Progenitor cell of endocrine pancreas (in vitro differentiated cells): ENCODE results near the gene SCLT1. TPM values are rescaled to one million over a fixed set of nuclear protein-coding genes. Genes with fewer than 3 reads are reported as not detected.
"Not testable (repeated sequence)": the region's sequence is repeated elsewhere in the genome, so short reads cannot be mapped to it uniquely, and the experiment has no call there.

Source experiments
- DNase-seq: peaks from one replicate; pipeline ENCODE4 v3.0.0; 2021; ENCODE audit warnings: low spot score; ENCODE audit not compliant: unreplicated experiment
- H3K27ac Mint-ChIP-seq: 2 replicates; pipeline ENCODE4 v1.8.0; 2021; ENCODE audit warnings: mild to moderate bottlenecking, moderate library complexity, mixed read lengths
- H3K27me3 Mint-ChIP-seq: 2 replicates; pipeline ENCODE4 v1.8.0; 2021; ENCODE audit warnings: mixed read lengths
- H3K36me3 Mint-ChIP-seq: 2 replicates; pipeline ENCODE4 v1.8.0; 2022; ENCODE audit warnings: mixed read lengths; ENCODE audit not compliant: insufficient read depth
- H3K4me1 Mint-ChIP-seq: 2 replicates; pipeline ENCODE4 v1.8.0; 2021; ENCODE audit warnings: low read depth, mixed read lengths
- H3K4me3 Mint-ChIP-seq: 2 replicates; pipeline ENCODE4 v1.8.0; 2021; ENCODE audit warnings: low read depth, mild to moderate bottlenecking, moderate library complexity, mixed read lengths
- H3K9me3 Mint-ChIP-seq: 2 replicates; pipeline ENCODE4 v1.8.0; 2021; ENCODE audit warnings: low read depth, mixed read lengths
- CTCF ChIP-seq: fragments of 200-600 bp; sonication (generic); IDR thresholded peaks from one replicate; pipeline ENCODE4 v1.5.0; 2021; ENCODE audit warnings: antibody characterized with exemption, mild to moderate bottlenecking; ENCODE audit not compliant: unreplicated experiment
- total RNA-seq: library from RNA; stranded (reverse); gene quantifications from 2 replicates; pipeline ENCODE4 v1.2.1, GENCODE V29; 2021

SCLT1 gene
- total RNA-seq, 1 donor from 2014 or later, result 16.1 TPM

DNA sequence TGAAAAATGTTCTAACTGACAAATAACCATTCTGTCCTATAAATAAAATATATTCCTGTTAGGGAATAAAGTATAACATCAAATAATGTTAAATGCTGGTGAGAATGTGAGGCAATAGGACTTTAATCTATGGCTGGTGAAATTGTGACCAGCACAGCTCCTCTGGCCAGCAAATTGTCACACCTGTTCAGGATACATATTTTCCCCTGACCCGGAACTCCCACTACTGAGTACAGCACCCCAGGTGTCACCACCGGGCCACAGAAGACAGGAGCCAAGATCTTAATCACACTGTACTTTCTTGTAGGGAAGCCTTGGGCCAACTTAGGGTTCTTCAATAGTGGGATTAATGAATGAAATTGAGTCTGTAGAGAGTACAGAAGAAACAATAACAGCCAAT is 35.8 kb upstream of the SCLT1 start:
- Mint-ChIP-seq H3K9me3 (peaks cover 5% of the 10 kb centered on the region), H3K4me3 (no peak overlapping the region), H3K27me3 (no peaks in the 10 kb centered on the region), H3K4me1 (no peaks in the 10 kb centered on the region), H3K36me3 (no peaks in the 10 kb centered on the region), H3K27ac (no peak overlapping the region)
- no peak for TF ChIP-seq CTCF
- no peak for DNase-seq

DNA sequence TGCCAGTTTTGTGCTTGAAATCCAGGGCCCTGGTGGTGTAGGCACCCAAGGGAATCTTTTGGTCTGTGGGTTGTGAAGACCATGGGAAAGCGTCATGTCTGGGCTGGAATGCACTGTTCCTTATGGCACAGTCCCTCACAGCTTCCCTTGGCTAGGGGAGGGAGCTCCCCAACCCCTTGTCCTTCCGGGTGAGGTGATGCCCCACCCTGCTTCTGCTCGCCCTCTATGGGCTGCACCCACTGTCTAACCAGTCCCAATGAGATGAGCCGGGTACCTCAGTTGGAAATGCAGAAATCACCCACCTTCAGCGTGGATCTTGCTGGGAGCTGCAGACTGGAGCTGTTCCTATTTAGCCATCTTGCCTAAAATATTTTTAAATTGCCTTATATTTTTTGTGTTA is 33.3 kb upstream of the SCLT1 start:
- not testable (repeated sequence) for H3K4me3 Mint-ChIP-seq, H3K4me1 Mint-ChIP-seq, DNase-seq, H3K36me3 Mint-ChIP-seq, H3K27ac Mint-ChIP-seq, H3K27me3 Mint-ChIP-seq
- H3K9me3 Mint-ChIP-seq, result peaks cover 12% of the 10 kb centered on the region

GRCh38 chr4:129117705-129118104 is 24.4 kb upstream of the SCLT1 start:
- Mint-ChIP-seq H3K36me3 (no peaks in the 10 kb centered on the region), H3K27me3 (no peaks in the 10 kb centered on the region), H3K9me3 (peaks cover 4% of the 10 kb centered on the region), H3K4me1 (peaks cover 8% of the 10 kb centered on the region), H3K4me3 (no peak overlapping the region), H3K27ac (no peak overlapping the region)
- no peak for DNase-seq
- TF ChIP-seq CTCF, result no peak

GRCh38 chr4:129113919-129114318 is 20.6 kb upstream of the SCLT1 start:
- Mint-ChIP-seq H3K9me3 (no peaks in the 10 kb centered on the region), H3K4me1 (peaks cover 9% of the 10 kb centered on the region), H3K27ac (no peak overlapping the region), H3K27me3 (no peaks in the 10 kb centered on the region), H3K36me3 (no peaks in the 10 kb centered on the region), H3K4me3 (no peak overlapping the region)
- no peak for DNase-seq
- TF ChIP-seq CTCF, result no peak

DNA sequence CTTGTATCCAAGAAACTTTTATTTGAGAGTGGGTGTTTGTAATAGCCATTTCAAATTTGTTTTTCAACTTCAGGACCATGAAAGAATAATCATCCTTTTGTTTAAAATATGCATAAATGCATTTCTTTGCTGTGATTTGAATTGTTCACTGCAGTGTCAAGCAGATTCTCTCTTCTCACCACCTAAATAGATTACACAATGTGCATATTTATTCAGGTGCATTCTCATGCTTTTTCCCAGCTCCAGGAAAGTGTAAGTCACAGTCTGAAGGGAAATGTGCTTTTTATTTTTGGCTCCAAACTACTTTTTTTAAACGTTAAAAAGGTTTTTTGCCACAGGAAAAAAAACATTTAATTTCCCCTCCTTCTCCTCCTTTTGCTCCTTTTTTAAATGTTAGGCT is 20.1 kb upstream of the SCLT1 start:
- peaks cover 9% of the 10 kb centered on the region for H3K4me1 Mint-ChIP-seq
- no peak overlapping the region for H3K4me3 Mint-ChIP-seq
- TF ChIP-seq CTCF, result no peak
- no peaks in the 10 kb centered on the region for H3K9me3 Mint-ChIP-seq
- no peak overlapping the region for H3K27ac Mint-ChIP-seq
- no peaks in the 10 kb centered on the region for H3K36me3 Mint-ChIP-seq
- DNase-seq, result no peak
- no peaks in the 10 kb centered on the region for H3K27me3 Mint-ChIP-seq

GRCh38 chr4:129111919-129112318 is 18.6 kb upstream of the SCLT1 start:
- no peaks in the 10 kb centered on the region for H3K9me3 Mint-ChIP-seq
- H3K4me1 Mint-ChIP-seq, result peaks cover 9% of the 10 kb centered on the region
- H3K27me3 Mint-ChIP-seq, result no peaks in the 10 kb centered on the region
- H3K36me3 Mint-ChIP-seq, result no peaks in the 10 kb centered on the region
- H3K27ac Mint-ChIP-seq, result no peak overlapping the region
- H3K4me3 Mint-ChIP-seq, result no peak overlapping the region
- no peak for DNase-seq
- TF ChIP-seq CTCF, result no peak
